HL-60/S4 treated with retinoic acid at 250 ng/mL for 4 days and 3 days (cell line): ENCODE results near the gene CKB.
"Not testable (repeated sequence)": the region's sequence is repeated elsewhere in the genome, so short reads cannot be mapped to it uniquely, and the experiment has no call there.

Source experiments
- in situ Hi-C: fragments of 300-500 bp; cut with MboI; formaldehyde crosslinking; loops from 2 replicates; pipeline ENCODE4 v1.7.0; 2022; ENCODE audit warnings: low sequenced_read_pairs

The CKB gene

DNA sequence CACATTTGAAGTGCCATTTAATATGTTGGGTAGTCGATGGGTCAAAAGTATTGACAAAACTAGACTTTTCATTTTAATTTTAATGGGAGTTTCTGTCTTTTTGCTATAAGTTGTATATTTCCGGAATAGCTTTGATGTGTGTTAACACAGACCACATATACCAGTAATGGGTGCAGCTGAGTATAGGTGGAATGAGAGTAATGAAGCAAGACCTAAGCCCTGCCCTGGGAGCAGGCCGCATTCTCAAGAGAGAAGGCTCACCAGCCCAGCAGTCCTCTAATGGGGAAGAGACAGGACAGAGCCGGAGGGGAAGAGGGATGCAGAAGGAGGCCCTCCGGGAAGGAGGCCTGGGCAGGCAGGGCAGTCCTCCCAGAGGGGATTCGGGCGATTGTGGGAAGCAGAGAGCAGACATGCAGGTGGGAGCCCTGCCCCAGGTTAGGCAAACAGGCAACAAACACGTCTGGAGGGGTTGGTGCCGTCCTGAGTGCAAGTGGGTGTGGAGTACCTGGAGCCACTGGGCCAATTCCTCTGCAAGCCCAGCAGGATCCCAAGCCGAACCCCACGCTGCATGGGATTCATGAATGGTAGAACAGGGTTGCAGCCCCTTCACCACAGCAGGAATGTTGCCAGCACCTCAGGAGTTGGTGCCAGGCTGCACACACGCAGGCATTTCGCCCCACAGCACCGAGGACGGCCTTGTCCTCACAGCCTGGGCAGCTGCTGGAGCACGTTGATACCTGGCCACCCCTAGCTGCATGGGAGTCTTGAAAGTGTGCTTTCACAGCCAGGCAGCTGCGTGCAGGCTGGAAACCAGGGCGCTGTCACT lies 7.8 kb downstream of the CKB start:
- in situ Hi-C loops = no loop called here

DNA sequence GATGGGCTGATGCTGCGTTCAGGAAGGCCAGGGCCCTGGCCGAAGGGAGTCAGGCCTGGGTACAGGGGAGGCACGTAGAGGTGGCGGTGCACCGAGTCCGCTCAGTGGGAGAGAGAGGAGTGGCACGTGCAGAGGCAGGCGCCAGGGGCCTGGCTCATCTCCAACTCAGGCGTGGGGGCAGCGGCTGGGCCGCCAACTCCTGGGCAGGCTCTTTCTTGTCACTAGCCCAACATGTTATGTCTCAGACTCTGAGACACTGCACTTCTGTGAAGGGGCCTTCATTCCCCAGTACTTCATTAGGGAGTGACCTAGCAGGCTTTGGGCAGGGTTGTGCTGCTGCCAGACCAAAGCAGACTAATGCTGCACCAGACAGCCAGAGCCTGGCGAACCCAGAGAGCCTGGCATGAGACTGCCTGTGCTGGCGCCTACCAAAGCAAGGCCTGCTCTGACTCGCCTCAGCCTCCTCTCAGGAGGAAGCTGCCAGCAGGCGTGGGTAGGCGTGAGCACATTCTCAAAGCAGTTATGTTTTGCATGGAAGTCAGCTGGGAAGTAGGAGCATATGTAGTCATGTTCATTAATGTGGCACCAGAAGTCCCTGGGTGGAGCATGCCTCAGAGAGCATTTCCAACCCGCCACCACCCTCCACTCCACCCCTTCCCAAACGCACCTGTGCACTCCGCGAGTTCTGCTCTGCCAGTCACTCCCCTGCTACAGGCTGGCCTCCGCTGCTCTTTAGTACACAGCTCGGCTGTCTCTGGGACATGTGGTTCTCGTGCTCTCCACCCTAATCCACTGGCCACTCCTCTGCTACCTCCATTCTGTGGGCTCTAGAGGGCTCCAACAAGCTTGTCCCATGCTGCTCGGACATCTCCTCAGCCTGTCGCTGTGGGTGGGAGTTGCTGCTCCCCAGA lies 9.7 kb downstream of the CKB start:
- in situ Hi-C loops = no loop called here

- in situ Hi-C loops = not testable (repeated sequence)
Observed at GRCh38 chr14:103512180-103512579, 10.4 kb downstream of the CKB start.

- in situ Hi-C loops = no loop called here
Observed at GRCh38 chr14:103510724-103511693, 11.6 kb downstream of the CKB start.

DNA sequence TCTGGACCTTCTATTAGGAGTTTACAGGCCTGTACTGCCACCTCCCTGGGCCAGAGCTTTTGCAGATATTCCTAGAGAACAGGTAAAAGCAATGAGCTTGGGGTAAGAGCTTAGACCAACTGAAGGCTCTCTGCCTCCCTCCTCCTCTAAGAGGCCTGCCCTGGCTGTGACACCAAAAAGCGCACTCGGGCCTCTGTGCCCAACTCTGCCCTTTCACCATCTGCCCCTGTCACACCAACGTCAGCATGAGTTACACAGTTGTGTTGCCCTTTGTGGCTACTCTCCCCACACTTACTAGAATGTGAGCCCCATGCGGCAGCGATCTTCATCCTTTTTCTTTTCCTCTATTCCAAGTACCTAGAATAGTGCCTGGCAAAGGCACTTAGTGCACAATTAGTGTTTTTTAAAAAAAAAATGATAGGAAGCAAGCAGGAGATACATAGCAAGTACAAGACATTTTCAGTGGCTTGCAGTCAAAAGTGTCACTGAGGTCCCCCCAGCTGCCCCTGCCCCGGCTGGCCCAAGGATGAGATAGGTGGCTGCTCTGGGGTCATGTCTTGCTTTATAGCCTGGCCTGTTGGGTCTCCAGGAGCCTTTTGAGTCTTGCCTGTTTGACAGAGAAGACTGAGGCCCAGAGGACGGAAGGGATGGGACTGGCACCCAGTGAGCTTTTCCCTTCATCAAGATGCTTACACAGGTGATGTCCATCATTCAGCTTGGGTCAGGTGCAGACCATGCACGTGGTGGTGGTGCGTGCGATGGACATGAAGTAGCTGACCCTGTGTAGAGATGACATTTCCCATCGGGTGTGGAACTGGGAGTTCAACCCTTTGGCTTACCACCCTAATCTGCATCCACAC lies 12.5 kb downstream of the CKB start:
- in situ Hi-C loops = no loop called here

DNA sequence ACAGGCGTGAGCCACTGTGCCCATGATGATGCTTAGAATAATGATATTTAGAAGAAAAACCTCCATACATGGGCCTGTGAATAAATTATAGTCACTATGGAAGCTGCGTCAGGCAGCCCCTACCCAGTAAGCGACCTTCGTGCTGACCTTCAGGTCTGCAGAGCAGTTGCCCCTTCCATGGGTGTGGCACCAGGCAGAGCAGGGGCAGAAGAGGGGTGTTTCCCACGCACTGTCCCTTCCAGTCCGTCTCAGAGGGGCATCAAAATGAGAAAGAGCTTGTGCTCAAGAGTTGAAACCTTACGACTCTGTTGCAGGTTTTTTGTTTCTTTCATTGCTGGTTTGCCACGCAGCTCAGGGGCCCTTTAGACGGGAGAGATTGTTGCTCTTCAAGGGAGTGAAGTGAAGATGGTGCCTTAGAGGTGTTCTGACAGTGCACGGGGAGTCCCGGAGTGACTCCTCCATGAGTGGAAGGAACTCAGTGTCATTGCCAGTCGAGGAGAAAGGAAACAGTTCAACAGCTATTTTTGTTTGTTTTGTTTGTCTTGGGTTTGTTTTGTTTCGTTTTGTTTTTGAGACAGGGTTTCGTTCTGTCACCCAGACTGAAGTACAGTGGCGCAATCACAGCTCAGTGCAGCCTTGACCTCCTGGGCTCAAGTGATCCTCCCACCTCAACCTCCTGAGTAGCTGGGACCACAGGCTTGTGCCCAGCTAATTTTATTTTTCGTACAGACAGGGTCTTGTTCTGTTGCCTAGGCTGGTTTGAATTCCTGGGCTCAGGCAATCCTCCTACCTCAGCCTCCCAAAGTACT lies 13.9 kb downstream of the CKB start:
- in situ Hi-C loops = no loop called here

DNA sequence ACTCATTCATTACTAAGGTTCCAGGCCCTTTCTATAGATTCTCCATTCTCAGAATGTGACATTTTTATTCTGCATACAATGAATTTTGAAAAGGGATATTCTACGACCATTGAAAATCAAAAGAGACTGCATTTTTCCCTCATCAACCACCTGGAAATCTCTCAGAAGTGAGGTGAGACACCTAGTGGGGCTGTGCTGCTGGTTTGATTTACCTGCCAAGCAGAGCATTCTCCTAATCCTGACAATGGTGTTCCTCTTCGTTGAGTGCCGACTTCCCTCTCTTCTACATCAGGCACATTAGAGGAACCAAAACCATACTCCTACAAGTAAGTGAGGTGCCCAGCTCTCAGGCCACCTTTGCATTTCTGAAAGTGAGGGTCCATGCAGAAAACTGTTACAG lies 14.9 kb downstream of the CKB start:
- in situ Hi-C loops = no loop called here

- in situ Hi-C loops = no loop called here
Observed at GRCh38 chr14:103504991-103505565, 17.6 kb downstream of the CKB start.

DNA sequence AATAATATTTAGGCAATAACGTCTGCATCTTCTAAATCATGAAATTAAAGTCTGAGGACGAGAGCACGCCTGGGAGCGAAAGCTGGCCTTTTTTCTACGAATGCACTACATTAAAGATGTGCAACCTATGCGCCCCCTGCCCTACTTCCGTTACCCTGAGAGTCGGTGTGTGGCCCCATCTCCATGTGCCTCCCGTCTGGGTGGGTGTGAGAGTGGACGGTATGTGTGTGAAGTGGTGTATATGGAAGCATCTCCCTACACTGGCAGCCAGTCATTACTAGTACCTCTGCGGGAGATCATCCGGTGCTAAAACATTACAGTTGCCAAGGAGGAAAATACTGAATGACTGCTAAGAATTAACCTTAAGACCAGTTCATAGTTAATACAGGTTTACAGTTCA lies 19.3 kb downstream of the CKB start:
- in situ Hi-C loops = no loop called here

DNA sequence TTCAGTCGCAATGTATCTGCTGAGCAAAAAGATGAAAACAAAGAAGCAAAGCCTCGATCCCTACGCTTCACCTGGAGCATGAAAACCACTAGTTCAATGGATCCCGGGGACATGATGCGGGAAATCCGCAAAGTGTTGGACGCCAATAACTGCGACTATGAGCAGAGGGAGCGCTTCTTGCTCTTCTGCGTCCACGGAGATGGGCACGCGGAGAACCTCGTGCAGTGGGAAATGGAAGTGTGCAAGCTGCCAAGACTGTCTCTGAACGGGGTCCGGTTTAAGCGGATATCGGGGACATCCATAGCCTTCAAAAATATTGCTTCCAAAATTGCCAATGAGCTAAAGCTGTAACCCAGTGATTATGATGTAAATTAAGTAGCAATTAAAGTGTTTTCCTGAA lies 19.8 kb downstream of the CKB start:
- in situ Hi-C loops = no loop called here

DNA sequence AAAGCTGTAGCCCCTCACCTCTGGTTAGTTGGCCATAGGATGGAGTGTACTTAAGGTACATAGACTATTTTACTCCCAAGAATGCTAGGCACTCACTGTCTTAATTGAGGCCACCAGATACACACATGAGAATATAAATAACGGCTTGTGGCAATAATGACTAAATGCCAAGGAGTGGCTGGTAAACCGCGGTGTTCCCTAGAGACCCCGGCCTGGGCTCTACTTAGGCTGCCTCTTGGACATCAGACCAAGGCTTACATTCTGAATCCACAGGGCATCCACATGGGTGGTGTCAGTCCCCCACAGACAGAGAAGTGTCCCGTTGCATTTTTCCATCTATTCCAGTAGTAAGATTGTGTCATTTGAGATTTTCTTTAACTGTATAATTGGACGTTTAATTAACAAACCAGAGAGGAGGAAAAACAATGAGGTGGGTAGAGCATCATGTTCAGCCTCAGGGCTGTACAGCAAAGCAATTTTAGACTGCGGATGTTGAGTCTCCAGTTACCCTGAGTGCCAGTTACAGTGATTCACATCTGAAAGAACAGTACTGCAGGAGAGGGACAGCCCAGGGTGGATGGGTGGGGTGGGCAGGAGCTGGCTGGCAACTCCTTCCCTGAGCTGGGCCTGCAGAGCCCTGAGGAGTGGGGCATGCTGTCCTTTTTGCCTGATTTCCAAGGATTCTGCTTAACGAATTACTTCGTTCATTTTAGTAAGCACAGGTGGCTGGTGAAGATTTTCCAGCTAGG lies 20.5 kb downstream of the CKB start:
- in situ Hi-C loops = no loop called here

DNA sequence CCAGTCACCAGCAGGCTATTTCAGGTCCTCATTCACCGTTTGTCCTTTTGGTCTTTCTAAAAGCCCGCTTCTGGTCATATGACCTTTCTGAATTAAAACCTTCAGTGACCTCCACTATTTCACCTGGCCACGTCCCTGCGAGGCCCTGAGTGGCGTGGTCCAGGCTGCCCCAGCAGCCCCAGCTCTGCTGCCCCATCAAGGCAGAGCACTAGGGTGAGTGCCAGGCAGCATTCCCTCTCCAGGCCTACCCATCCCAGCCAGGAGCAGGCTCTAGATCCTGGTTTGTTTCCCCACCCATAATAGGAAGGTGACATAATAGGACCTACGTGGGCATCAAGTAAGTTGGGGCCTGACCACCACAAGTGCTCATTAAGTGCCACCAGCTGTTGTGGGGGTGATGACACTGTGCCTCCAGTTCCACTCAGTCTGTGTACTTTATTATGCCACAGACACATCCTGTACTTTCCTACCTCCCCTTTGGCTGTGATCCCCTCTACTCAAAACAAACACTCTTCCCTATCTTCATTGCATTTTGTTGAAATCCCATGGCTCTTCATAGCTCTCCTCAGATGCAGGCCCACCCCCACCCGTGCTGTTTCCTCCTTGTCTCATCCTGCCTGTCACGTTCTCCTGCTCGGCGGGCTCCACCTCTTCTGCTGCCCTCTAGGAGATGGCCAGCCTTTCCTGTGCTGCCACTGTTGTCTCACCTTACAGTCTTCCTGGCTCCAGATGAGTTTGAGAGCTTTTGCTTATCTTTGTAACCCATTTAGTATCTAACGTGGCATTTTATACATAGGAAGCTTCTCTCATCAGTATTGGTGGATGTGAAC lies 21.4 kb downstream of the CKB start:
- in situ Hi-C loops = no loop called here

GRCh38 chr14:103500148-103500990 lies 22.3 kb downstream of the CKB start:
- in situ Hi-C loops = no loop called here

GRCh38 chr14:103499709-103500108 lies 22.9 kb downstream of the CKB start:
- in situ Hi-C loops = no loop called here

- in situ Hi-C loops = no loop called here
Observed at GRCh38 chr14:103496776-103497175, 25.9 kb downstream of the CKB start.

DNA sequence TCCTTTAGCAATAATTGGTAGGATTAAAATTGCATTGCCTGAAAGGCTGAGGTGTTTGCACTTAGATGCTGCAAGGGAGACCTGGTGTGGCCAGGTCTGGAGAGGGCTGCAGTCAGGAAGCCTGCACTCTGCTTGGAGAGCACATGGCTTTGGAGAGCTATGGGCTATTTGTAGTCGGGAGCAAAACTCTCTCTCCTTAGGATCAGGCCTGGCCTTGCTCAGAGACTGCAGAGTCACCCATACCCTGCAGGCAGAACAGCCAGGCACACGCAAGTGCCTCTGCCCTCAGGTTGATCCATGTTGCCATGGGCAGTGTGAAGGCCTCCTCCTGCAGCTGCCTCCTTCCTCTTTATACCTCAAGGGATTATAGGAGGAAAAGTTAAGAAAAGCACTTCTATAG lies 26.8 kb downstream of the CKB start:
- in situ Hi-C loops = no loop called here
